Heart left ventricle (tissue), 16 donors: Measurements from ENCODE around the gene HDHD2. TPM values are rescaled to one million over a fixed set of nuclear protein-coding genes. Genes with fewer than 3 reads are reported as not detected.
"Not testable (repeated sequence)": the region's sequence is repeated elsewhere in the genome, so short reads cannot be mapped to it uniquely, and the experiment has no call there.

Experiments
- ATAC-seq, 4 donors: fragments of 200-7000 bp; cut with Tn5 transposase; one replicate each; pipeline ENCODE4 v1.9.1; 2020 to 2022; ENCODE audit warnings: moderate library complexity in 4 of 4, mild to moderate bottlenecking in 3 of 4, moderate number of reproducible peaks in 1 of 4
- DNase-seq, 5 donors: peaks; one replicate each; pipeline ENCODE4 v3.0.0-alpha.2; 2020
- H3K27ac ChIP-seq, 12 donors: fragments of 200-600 bp; sonication (generic) in 4 of 12; one replicate each; pipeline versions ENCODE4 v1.5.0 to v1.8.0; 2016 to 2022; ENCODE audit warnings: mild to moderate bottlenecking in 2 of 12
- H3K27me3 ChIP-seq, 9 donors: fragments of 200-600 bp; sonication (generic) in 2 of 9; one replicate each; pipeline versions ENCODE4 v1.5.1 to v1.8.0; 2016 to 2022; ENCODE audit warnings: mild to moderate bottlenecking in 3 of 9
- H3K36me3 ChIP-seq, 9 donors: fragments of 200-600 bp; sonication (generic) in 2 of 9; one replicate each; pipeline versions ENCODE4 v1.5.0 to v1.8.0; 2018 to 2022; ENCODE audit warnings: mild to moderate bottlenecking in 2 of 9
- H3K4me1 ChIP-seq, 12 donors: fragments of 200-600 bp; sonication (generic) in 4 of 12; one replicate each; pipeline versions ENCODE4 v1.5.0 to v1.8.0; 2016 to 2022; ENCODE audit warnings: mild to moderate bottlenecking in 3 of 12
- H3K4me3 ChIP-seq, 12 donors: fragments of 200-600 bp; sonication (generic) in 4 of 12; one replicate each; pipeline versions ENCODE4 v1.5.0 to v1.8.0; 2017 to 2022; ENCODE audit warnings: mild to moderate bottlenecking in 9 of 12, moderate library complexity in 4 of 12
- H3K9me3 ChIP-seq, 12 donors: fragments of 200-600 bp; sonication (generic) in 4 of 12; one replicate each; pipeline versions ENCODE4 v1.5.0 to v1.8.0; 2016 to 2022; ENCODE audit warnings: mild to moderate bottlenecking in 1 of 12
- CTCF ChIP-seq, 12 donors: fragments of 200-600 bp; sonication (generic) in 4 of 12; IDR thresholded peaks; one replicate each; pipeline versions ENCODE4 v1.5.0 to v1.8.0; 2018 to 2022; ENCODE audit warnings: antibody characterized with exemption in 12 of 12, mild to moderate bottlenecking in 5 of 12
- POLR2A ChIP-seq, 2 donors: fragments of 450-650 bp; IDR thresholded peaks; one replicate each; pipeline ENCODE4 v1.6.1; 2017; ENCODE audit warnings: antibody characterized with exemption in 2 of 2, mild to moderate bottlenecking in 2 of 2, moderate library complexity in 2 of 2
- WGBS, 4 donors: extraction: QIAGEN DNeasy Blood & Tissue Kit in 2 of 4; methylation state at CpG; one replicate each; pipeline versions ENCODE4 v1.1.5 to v1.1.7; 2013 to 2018; 5-methylcytosine and 5-hydroxymethylcytosine counted together
- intact Hi-C, 10 donors: fragments of 100-400 bp; cut with DNase I; formaldehyde crosslinking; loops; one replicate each; pipeline versions ENCODE4 v1.11.1 to v1.14.2; 2022
- polyA plus RNA-seq, 2 donors: library from polyadenylated mRNA; stranded (reverse); fragments of 200-250 nt; gene quantifications; one replicate each; pipeline ENCODE4 v1.2.3, GENCODE V29; 2013
- total RNA-seq, 9 donors: library from RNA; depleted of rRNA in 2 of 9; stranded (reverse); fragments of >200 nt in 2 of 9; fragmentation: NEBNext Ultra II Directional in 3 of 9; extraction: Animal tissue kit (Norgen Biotek cat#: 25700) in 3 of 9; gene quantifications; one replicate each; pipeline versions ENCODE4 v1.1.0 to v1.2.4, GENCODE V29; 2016 to 2023
- donor health status: ischemic (EF 13 %, LVEDD 7.1; RV severe dilation, severe dysfunction).
- donor health status: healthy with polysubstance abuse.
- donor health status: DM: no; HTN: yes; CAD: no.
- donor health status: DM: no; HTN: no; CAD: no.
- donor health status: ischemic (EF 25% LVEDD 6.9; RV normal size, moderate dysfunction).
- donor health status: ischemic (EF 25% LVEDD 5.7; RV mildly dilated, moderate dysfunction).
- donor health status: healthy.
- donor health status: DM: yes; HTN: yes; CAD: no.
- donor health status: ischemic (EF 35%, LVEDD 5.7; RV mildly dilated, moderate dysfunction).
- donor health status: nonischemic (EF 11% LVEDD 7.7; RV severe dilation, severe dysfunction).
- donor health status: DM: yes; HTN: yes; CAD: no.
- donor health status: PGD.
- donor health status: ischemic (EF 29% LVEDD 5.4; RV normal size, mild dysfunction).
- donor health status: nonischemic (EF 23%, LVEDD 6.1; RV moderate dilation, normal function).

HDHD2 gene
- total and polyA plus RNA-seq, 11 donors: 15.8 to 50.8 (median 38.0) TPM

GRCh38 chr18:47163241-47163640 lies 12.9 kb upstream of the HDHD2 start:
- intact Hi-C loops: no loop called here
- ATAC-seq (peak in 1 of 4 donors; percentile 55), DNase-seq (no peak)
- Histone ChIP-seq H3K4me3 (no peak overlapping the region), H3K36me3 (peaks cover 0 to 6% (median 0%) of the 10 kb centered on the region in 9 donors), H3K27me3 (no peaks in the 10 kb centered on the region), H3K9me3 (no peaks in the 10 kb centered on the region), H3K4me1 (peaks cover 0 to 18% (median 1%) of the 10 kb centered on the region in 12 donors), H3K27ac (no peak overlapping the region)
- 80 to 86% (median 85%) methylated on average over 5 of the region's 5 CpGs for WGBS, 4 donors
- no peak for TF ChIP-seq POLR2A (IDR thresholded peaks at IDR 0.05)
- TF ChIP-seq CTCF (IDR thresholded peaks at IDR 0.05): no peak

GRCh38 chr18:47160256-47160655 lies 10.0 kb upstream of the HDHD2 start:
- intact Hi-C loops: no loop called here
- no peak for TF ChIP-seq CTCF (IDR thresholded peaks at IDR 0.05)
- no peak for TF ChIP-seq POLR2A (IDR thresholded peaks at IDR 0.05)
- WGBS, 4 donors: 95 to 99% (median 97%) methylated on average over 5 of the region's 5 CpGs

GRCh38 chr18:47158404-47158803 lies 8.1 kb upstream of the HDHD2 start:
- H3K9me3 ChIP-seq, H3K27ac ChIP-seq, ATAC-seq, intact Hi-C loops, H3K4me3 ChIP-seq, H3K4me1 ChIP-seq, H3K27me3 ChIP-seq, DNase-seq: not testable (repeated sequence)
- peaks cover 0 to 34% (median 24%) of the 10 kb centered on the region in 9 donors for H3K36me3 ChIP-seq
- WGBS, 4 donors: 94 to 96% (median 95%) methylated on average over 16 of the region's 16 CpGs

More at GRCh38 chr18:47160256-47160655, 10.0 kb upstream of the HDHD2 start:
- DNase-seq (no peak), ATAC-seq (no peak)
- H3K36me3 ChIP-seq: peaks cover 0 to 18% (median 12%) of the 10 kb centered on the region in 9 donors
- H3K9me3 ChIP-seq: no peaks in the 10 kb centered on the region
- H3K27me3 ChIP-seq: no peaks in the 10 kb centered on the region
- H3K4me3 ChIP-seq: no peak overlapping the region
- peaks cover 0 to 6% (median 0%) of the 10 kb centered on the region in 12 donors for H3K4me1 ChIP-seq
- no peak overlapping the region for H3K27ac ChIP-seq

- Histone ChIP-seq H3K27ac (peak overlapping the region in 11 of 12 donors; percentile 87 to 98 (median 94)), H3K27me3 (no peaks in the 10 kb centered on the region), H3K9me3 (no peaks in the 10 kb centered on the region), H3K4me3 (peak overlapping the region in 8 of 12 donors; percentile 64 to 89 (median 76)), H3K36me3 (peaks cover 0 to 33% (median 24%) of the 10 kb centered on the region in 9 donors), H3K4me1 (peaks cover 3 to 40% (median 18%) of the 10 kb centered on the region in 12 donors)
- DNase-seq (no peak), ATAC-seq (no peak)
- intact Hi-C loops: loop anchor here in 1 of 10 donors (2.0 kb wide), 1 partner anchor 23 kb away; no protein-coding TSS in a partner anchor
- TF ChIP-seq CTCF (IDR thresholded peaks at IDR 0.05) (no peak), POLR2A (IDR thresholded peaks at IDR 0.05) (no peak)
Measured at GRCh38 chr18:47151439-47151838, 1.1 kb upstream of the HDHD2 start.
